ENCODE data around the gene IPO13.

DNA sequence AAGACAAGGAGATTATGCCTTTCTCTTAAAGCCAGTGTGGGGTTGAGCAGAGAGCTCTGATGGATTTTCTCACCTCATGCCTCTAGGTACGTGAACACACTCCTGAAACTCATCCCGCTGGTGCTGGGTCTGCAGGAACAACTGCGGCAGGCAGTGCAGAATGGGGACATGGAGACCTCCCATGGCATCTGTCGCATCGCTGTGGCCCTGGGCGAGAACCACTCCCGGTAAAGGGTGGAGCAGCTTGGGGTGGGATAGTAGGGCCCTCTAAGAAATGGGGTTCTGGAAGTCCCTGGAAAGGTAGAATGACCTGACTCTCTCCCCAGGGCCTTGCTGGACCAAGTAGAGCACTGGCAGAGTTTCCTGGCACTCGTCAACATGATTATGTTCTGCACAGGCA lies 9.5 kb downstream of the IPO13 start:
- TF ChIP-seq EP300 (IDR thresholded peaks at IDR 0.05): no peak
- no peak for TF ChIP-seq POLR2A (IDR thresholded peaks at IDR 0.05)
- TF ChIP-seq, protein P1, sequence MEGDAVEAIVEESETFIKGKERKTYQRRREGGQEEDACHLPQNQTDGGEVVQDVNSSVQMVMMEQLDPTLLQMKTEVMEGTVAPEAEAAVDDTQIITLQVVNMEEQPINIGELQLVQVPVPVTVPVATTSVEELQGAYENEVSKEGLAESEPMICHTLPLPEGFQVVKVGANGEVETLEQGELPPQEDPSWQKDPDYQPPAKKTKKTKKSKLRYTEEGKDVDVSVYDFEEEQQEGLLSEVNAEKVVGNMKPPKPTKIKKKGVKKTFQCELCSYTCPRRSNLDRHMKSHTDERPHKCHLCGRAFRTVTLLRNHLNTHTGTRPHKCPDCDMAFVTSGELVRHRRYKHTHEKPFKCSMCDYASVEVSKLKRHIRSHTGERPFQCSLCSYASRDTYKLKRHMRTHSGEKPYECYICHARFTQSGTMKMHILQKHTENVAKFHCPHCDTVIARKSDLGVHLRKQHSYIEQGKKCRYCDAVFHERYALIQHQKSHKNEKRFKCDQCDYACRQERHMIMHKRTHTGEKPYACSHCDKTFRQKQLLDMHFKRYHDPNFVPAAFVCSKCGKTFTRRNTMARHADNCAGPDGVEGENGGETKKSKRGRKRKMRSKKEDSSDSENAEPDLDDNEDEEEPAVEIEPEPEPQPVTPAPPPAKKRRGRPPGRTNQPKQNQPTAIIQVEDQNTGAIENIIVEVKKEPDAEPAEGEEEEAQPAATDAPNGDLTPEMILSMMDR (IDR thresholded peaks at IDR 0.05): no peak
